Stimulated activated CD4-positive, alpha-beta T cell treated with anti-CD3 and anti-CD28 coated beads, Interleukin-2, amount 100 ng/mL, for 48 hours (primary cell): ENCODE data around the gene CHRNA10.
"Not testable (repeated sequence)": the region's sequence is repeated elsewhere in the genome, so short reads cannot be mapped to it uniquely, and the experiment has no call there.

Experiments
- DNase-seq, 2 donors: peaks; one replicate each; pipeline ENCODE4 v3.0.0-alpha.2; 2020

CHRNA10 gene

GRCh38 chr11:3664032-3664630 is 7.1 kb downstream of the CHRNA10 start:
- no peak for DNase-seq

- no peak for DNase-seq
Observed at GRCh38 chr11:3662856-3663255, 8.3 kb downstream of the CHRNA10 start.

- DNase-seq, result no peak
Observed at GRCh38 chr11:3660960-3661359, 10.2 kb downstream of the CHRNA10 start.

GRCh38 chr11:3659595-3660515 is 11.3 kb downstream of the CHRNA10 start:
- DNase-seq, result no peak

GRCh38 chr11:3658252-3658651 is 12.9 kb downstream of the CHRNA10 start:
- no peak for DNase-seq

GRCh38 chr11:3657331-3657730 is 13.9 kb downstream of the CHRNA10 start:
- not testable (repeated sequence) for DNase-seq

GRCh38 chr11:3655547-3655946 is 15.6 kb downstream of the CHRNA10 start:
- no peak for DNase-seq

GRCh38 chr11:3652514-3652913 is 18.7 kb downstream of the CHRNA10 start:
- DNase-seq, result not testable (repeated sequence)

- DNase-seq, result not testable (repeated sequence)
Observed at GRCh38 chr11:3649374-3649773, 21.8 kb downstream of the CHRNA10 start.

GRCh38 chr11:3648843-3649242 is 22.3 kb downstream of the CHRNA10 start:
- not testable (repeated sequence) for DNase-seq

GRCh38 chr11:3645552-3645951 is 25.6 kb downstream of the CHRNA10 start:
- no peak for DNase-seq

- no peak for DNase-seq
Observed at GRCh38 chr11:3644817-3645235, 26.4 kb downstream of the CHRNA10 start, which contains the start of gene ART1. Gene ART1 (plus strand): TSS chr11:3645128. CDS start chr11:3659214, 14,086 bp downstream.

GRCh38 chr11:3643102-3643546 is 28.1 kb downstream of the CHRNA10 start:
- not testable (repeated sequence) for DNase-seq

GRCh38 chr11:3642071-3642951 is 28.9 kb downstream of the CHRNA10 start:
- peak; percentile 64 to 67 for DNase-seq

GRCh38 chr11:3641701-3642070 is 29.5 kb downstream of the CHRNA10 start, which contains the start of gene ART5:
Gene ART5 (minus strand): TSS chr11:3641992. CDS start chr11:3641862, 130 bp downstream.
- DNase-seq, result no peak

GRCh38 chr11:3641191-3641590 is 30.0 kb downstream of the CHRNA10 start:
- DNase-seq, result no peak

GRCh38 chr11:3639841-3640240 is 31.3 kb downstream of the CHRNA10 start:
- DNase-seq, result no peak

- DNase-seq, result no peak
Observed at GRCh38 chr11:3638513-3638912, 32.7 kb downstream of the CHRNA10 start.

GRCh38 chr11:3637201-3637600 is 34.0 kb downstream of the CHRNA10 start:
- no peak for DNase-seq

- DNase-seq, result no peak
Observed at GRCh38 chr11:3635641-3636375, 35.4 kb downstream of the CHRNA10 start.

- DNase-seq, result no peak
Observed at GRCh38 chr11:3632070-3632660, 39.0 kb downstream of the CHRNA10 start.

- no peak for DNase-seq
Observed at GRCh38 chr11:3631331-3631730, 39.9 kb downstream of the CHRNA10 start.
